Retinal pigment epithelial cell (primary cell): ENCODE data around the gene BEGAIN.

Experiments
- DNase-seq: peaks from one replicate; pipeline ENCODE4 v3.0.0-alpha.2; 2010; ENCODE audit warnings: low read depth
- H3K4me3 ChIP-seq: 2 replicates; pipeline ENCODE4 v1.5.1; 2011; ENCODE audit warnings: mild to moderate bottlenecking, low read length, control low read depth, moderate library complexity
- TF ChIP-seq, protein P1 (sequence below): conservative IDR thresholded peaks from 2 replicates; pipeline ENCODE4 v1.5.1; 2011; ENCODE audit warnings: low read depth, low read length, control low read depth, inconsistent platforms

The BEGAIN gene

DNA sequence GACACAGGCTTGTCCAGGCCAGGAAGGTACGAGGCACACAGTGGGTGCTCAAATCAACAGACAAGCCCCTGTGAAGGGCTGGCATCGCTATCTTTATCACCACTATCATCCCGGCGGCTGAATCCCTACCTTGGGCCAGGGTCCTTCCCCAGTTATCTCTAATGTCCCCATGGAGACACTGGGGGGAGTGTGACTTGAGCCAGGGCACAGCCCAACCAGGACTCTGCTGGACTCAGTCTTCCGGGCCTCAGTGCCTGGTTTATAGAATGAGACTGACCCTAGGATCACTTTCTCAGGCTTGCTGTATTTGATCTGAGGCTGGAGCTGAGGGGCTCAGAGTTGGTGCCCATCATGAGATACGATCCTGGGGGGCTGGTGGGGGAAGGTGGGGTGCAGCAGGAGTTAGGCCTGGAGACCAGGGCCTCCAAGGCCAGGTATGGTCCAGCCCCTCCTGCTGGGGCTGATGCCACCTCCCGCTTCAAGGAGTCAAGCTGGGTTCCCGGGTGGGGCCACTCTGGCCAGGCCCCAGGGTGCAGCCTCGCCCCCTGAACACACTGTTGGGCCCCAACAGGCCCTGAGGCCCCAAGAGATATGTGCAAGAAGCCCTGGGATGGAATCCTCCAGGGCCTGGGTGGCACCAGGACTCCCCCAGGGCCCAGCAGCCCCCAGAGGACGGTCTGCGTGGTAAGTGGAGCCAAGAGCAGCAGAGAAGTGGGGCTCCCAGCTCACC is 11.8 kb downstream of the BEGAIN start:
- H3K4me3 ChIP-seq: no peak overlapping the region
- no peak for DNase-seq
- TF ChIP-seq, protein P1, sequence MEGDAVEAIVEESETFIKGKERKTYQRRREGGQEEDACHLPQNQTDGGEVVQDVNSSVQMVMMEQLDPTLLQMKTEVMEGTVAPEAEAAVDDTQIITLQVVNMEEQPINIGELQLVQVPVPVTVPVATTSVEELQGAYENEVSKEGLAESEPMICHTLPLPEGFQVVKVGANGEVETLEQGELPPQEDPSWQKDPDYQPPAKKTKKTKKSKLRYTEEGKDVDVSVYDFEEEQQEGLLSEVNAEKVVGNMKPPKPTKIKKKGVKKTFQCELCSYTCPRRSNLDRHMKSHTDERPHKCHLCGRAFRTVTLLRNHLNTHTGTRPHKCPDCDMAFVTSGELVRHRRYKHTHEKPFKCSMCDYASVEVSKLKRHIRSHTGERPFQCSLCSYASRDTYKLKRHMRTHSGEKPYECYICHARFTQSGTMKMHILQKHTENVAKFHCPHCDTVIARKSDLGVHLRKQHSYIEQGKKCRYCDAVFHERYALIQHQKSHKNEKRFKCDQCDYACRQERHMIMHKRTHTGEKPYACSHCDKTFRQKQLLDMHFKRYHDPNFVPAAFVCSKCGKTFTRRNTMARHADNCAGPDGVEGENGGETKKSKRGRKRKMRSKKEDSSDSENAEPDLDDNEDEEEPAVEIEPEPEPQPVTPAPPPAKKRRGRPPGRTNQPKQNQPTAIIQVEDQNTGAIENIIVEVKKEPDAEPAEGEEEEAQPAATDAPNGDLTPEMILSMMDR: no peak

DNA sequence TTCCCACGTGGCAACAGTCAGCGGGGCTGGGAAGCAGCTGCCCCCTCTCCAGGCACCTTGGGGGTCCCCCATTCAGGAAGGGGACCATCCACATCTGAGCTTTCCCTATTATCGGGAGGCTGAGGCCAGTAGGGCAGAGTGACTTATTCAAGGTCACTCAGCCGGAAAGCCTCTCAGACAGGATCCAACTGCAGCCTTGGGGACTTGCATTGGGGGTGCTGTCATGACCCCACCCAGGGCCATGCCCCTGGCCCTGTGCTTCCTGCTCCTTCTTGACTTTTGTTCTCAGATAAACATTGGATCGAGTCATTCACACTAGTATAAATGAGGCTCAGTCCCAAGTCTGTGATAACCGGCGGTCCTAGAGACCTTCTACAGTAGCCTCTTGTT is 12.6 kb downstream of the BEGAIN start:
- DNase-seq: no peak
- TF ChIP-seq, protein P1: no peak
- H3K4me3 ChIP-seq: no peak overlapping the region

- H3K4me3 ChIP-seq: no peak overlapping the region
- TF ChIP-seq, protein P1: no peak
- no peak for DNase-seq
These were observed 13.2 kb downstream of the BEGAIN start for GRCh38 chr14:100573757-100574641.

- TF ChIP-seq, protein P1: no peak
- DNase-seq: no peak
- no peak overlapping the region for H3K4me3 ChIP-seq
These were observed 14.0 kb downstream of the BEGAIN start for GRCh38 chr14:100573002-100573756.

DNA sequence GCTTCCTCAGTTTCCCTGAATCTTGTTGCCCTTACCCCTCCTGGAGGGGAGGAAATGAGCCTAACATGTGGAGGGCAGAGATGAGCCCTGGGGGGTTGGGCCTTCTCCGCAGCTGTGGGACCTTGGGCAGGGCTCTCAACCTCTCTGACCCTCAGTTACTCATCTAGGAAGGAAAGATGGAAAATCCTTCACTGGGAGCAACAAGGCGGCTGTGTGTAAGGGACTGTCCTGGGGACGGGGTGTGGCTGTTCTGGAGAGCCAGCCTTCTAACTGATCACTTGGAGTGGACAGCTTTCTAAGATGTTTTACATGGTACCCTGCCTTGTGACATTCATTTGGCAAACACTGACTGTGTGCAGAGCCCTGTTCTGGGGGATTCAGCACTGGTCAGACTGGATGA is 14.7 kb downstream of the BEGAIN start:
- H3K4me3 ChIP-seq: no peak overlapping the region
- no peak for DNase-seq
- TF ChIP-seq, protein P1: no peak

GRCh38 chr14:100571837-100572236 is 15.4 kb downstream of the BEGAIN start:
- TF ChIP-seq, protein P1: no peak
- H3K4me3 ChIP-seq: no peak overlapping the region
- DNase-seq: no peak
